ENCODE results near the gene PLD1. TPM values are rescaled to one million over a fixed set of nuclear protein-coding genes. Genes with fewer than 3 reads are reported as not detected.

The PLD1 gene
- total RNA-seq, 4 donors from 2014 or later, result 30.9 to 67.9 (median 56.0) TPM

DNA sequence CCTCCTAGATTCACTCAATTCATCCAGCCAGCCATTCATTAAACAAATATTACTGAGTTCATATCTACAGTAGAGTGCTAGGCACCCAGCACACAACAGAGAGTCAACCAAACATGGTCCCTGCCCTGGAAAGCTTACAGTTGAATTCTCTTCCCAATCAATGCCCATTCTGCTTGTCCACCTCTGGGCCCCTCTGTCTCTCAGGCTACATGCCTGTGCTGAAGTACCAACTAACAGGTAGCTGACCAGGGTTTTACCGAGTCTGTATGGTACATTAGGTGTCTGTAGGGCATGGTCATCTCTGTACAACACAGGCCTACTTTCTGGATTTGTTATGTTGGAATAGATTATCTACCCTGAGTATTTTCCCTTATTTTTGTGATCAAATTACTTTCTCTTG, 23.3 kb downstream of the PLD1 start:
- Histone ChIP-seq H3K4me3 (no peak overlapping the region), H3K4me1 (peaks cover 31 to 78% (median 33%) of the 10 kb centered on the region in 3 donors), H3K36me3 (no peaks in the 10 kb centered on the region), H3K27ac (peak overlapping the region in 2 of 4 donors; percentile 87 to 92), H3K27me3 (no peaks in the 10 kb centered on the region), H3K9me3 (no peaks in the 10 kb centered on the region)
- no peak for DNase-seq
- intact Hi-C loops (cut with DNase I), result no loop called here
- 83 to 100% methylated on average over 1 of the region's 1 CpG for WGBS, 2 donors
- no peak for TF ChIP-seq POLR2A (IDR thresholded peaks at IDR 0.05)
- TF ChIP-seq, protein P1, sequence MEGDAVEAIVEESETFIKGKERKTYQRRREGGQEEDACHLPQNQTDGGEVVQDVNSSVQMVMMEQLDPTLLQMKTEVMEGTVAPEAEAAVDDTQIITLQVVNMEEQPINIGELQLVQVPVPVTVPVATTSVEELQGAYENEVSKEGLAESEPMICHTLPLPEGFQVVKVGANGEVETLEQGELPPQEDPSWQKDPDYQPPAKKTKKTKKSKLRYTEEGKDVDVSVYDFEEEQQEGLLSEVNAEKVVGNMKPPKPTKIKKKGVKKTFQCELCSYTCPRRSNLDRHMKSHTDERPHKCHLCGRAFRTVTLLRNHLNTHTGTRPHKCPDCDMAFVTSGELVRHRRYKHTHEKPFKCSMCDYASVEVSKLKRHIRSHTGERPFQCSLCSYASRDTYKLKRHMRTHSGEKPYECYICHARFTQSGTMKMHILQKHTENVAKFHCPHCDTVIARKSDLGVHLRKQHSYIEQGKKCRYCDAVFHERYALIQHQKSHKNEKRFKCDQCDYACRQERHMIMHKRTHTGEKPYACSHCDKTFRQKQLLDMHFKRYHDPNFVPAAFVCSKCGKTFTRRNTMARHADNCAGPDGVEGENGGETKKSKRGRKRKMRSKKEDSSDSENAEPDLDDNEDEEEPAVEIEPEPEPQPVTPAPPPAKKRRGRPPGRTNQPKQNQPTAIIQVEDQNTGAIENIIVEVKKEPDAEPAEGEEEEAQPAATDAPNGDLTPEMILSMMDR (IDR thresholded peaks at IDR 0.05), result no peak

DNA sequence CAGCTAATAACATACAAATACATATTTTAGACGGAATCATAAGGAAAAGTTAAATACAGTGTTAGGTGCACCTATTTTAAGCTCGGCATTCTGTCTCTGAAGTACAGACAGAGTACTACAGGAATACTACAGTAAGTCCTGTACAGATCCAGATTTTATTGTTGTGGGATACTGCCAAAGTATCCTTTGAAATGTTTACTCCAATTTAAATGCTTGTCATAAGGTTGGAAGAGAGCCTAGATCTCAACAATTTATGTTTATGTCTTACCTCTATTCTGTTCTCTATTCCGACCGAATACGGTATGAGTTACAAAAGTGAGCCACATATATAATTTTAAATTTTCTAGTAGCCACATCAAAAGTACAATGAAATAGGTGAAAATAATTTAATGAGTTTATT, 25.3 kb downstream of the PLD1 start:
- TF ChIP-seq POLR2A (IDR thresholded peaks at IDR 0.05), result no peak
- intact Hi-C loops (cut with DNase I), result no loop called here
- Histone ChIP-seq H3K27me3 (no peaks in the 10 kb centered on the region), H3K9me3 (no peaks in the 10 kb centered on the region), H3K4me3 (no peak overlapping the region), H3K36me3 (no peaks in the 10 kb centered on the region), H3K27ac (peak overlapping the region in 1 of 4 donors; percentile 3), H3K4me1 (peaks cover 12 to 62% (median 13%) of the 10 kb centered on the region in 3 donors)
- DNase-seq, result no peak
- WGBS, 2 donors, result 79 to 89% methylated on average over 5 of the region's 5 CpGs

DNA sequence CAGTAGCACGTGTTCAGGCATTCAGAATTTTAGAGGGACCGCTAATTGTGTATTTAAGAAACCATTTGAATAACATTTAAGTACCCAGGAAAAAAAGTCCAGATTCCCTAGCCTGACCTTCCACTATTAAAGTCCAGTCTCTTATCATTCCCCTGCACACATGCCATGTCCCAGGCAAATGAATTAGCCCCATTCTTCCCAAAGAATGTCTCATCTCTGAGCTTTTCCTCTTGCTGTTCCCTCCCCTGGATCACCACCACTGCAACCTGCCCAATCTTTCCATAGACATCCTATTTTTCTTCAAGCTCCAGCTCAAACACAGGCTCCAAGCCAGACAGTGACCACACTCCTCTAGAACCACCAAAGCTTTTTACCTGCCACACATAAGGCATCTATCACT, 25.9 kb downstream of the PLD1 start:
- DNase-seq, result no peak
- peaks cover 7 to 57% (median 7%) of the 10 kb centered on the region in 3 donors for H3K4me1 ChIP-seq
- H3K36me3 ChIP-seq, result no peaks in the 10 kb centered on the region
- 78 to 84% methylated on average over 2 of the region's 2 CpGs for WGBS, 2 donors
- intact Hi-C loops (cut with DNase I), result no loop called here
- H3K27me3 ChIP-seq, result no peaks in the 10 kb centered on the region
- no peak overlapping the region for H3K4me3 ChIP-seq
- no peaks in the 10 kb centered on the region for H3K9me3 ChIP-seq
- no peak for TF ChIP-seq POLR2A (IDR thresholded peaks at IDR 0.05)
- TF ChIP-seq, protein P1 (IDR thresholded peaks at IDR 0.05), result no peak
- peak overlapping the region in 2 of 4 donors; percentile 3 to 6 for H3K27ac ChIP-seq

DNA sequence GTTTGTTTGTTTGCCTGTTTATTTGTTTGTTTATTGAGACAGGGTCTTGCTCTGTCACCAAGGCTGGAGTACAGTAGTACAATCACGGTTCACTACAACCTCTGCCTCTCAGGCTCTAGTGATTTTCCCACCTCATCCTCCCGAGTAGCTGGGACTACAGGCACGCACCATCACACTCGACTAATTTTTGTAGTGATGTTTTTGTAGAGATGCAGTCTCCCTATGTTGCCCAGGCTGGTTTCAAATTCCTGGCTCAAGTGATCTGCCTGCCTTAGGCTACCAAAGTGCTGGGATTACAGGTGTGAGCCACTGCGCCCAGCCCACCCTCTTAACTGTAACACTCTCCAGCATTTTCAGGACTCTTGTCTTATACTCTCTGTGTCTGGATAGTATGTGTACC, 26.7 kb downstream of the PLD1 start:
- TF ChIP-seq, protein P1 (IDR thresholded peaks at IDR 0.05), result no peak
- no peaks in the 10 kb centered on the region for H3K36me3 ChIP-seq
- H3K27ac ChIP-seq, result no peak overlapping the region
- no peak overlapping the region for H3K4me3 ChIP-seq
- H3K4me1 ChIP-seq, result peaks cover 0 to 49% (median 0%) of the 10 kb centered on the region in 3 donors
- 70 to 76% methylated on average over 5 of the region's 5 CpGs for WGBS, 2 donors
- intact Hi-C loops (cut with DNase I), result no loop called here
- no peaks in the 10 kb centered on the region for H3K27me3 ChIP-seq
- no peaks in the 10 kb centered on the region for H3K9me3 ChIP-seq
- DNase-seq, result no peak

DNA sequence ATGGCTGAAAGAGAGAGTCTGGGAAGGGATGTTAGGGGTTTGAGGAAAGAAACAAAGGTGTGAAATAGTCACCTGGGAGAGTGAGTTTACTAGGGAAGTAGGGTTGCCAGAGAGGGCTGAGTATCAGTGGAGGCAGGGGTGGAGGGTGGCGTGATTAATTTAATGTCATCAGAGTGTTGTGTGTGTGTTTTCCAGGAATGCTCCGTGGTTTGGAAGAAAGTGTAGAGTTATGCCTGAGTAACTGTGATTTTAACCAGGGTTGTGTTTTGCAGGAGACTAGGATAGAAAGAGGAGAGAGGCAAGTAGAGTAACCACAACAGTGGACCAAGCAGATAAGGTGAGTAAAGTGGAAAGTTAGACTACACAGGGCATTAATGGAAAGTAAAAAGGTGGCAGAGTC, 27.2 kb downstream of the PLD1 start:
- H3K4me3 ChIP-seq, result no peak overlapping the region
- no peak for DNase-seq
- no peak overlapping the region for H3K27ac ChIP-seq
- intact Hi-C loops (cut with DNase I), result no loop called here
- no peaks in the 10 kb centered on the region for H3K9me3 ChIP-seq
- 55 to 67% methylated on average over 2 of the region's 2 CpGs for WGBS, 2 donors
- no peaks in the 10 kb centered on the region for H3K27me3 ChIP-seq
- no peaks in the 10 kb centered on the region for H3K36me3 ChIP-seq
- no peak for TF ChIP-seq POLR2A (IDR thresholded peaks at IDR 0.05)
- TF ChIP-seq, protein P1 (IDR thresholded peaks at IDR 0.05), result no peak
- peaks cover 0 to 44% (median 0%) of the 10 kb centered on the region in 3 donors for H3K4me1 ChIP-seq

DNA sequence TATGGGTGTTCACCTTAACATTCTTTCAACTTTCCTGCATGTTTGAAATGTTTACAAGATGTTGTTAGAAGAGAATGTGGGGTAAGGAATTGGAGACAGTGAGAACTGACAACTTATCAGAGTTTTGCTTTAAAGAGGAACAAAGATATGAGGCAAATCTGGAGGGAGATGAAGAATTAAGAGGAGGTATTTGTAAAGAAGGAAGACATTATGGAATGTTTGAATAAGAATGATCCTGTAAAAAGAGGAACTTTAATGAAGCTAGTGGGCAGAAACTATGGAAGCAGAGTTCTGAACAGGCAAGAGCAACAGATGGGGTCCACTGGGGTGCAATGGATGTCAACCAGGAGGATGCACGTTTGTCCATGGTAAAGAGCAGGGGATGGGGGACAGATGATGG, 27.7 kb downstream of the PLD1 start:
- no peak for TF ChIP-seq POLR2A (IDR thresholded peaks at IDR 0.05)
- TF ChIP-seq, protein P1 (IDR thresholded peaks at IDR 0.05), result no peak
- no peak overlapping the region for H3K4me3 ChIP-seq
- no peaks in the 10 kb centered on the region for H3K27me3 ChIP-seq
- WGBS, 2 donors, result 32 to 75% methylated on average over 1 of the region's 1 CpG
- H3K36me3 ChIP-seq, result no peaks in the 10 kb centered on the region
- intact Hi-C loops (cut with DNase I), result no loop called here
- DNase-seq, result no peak
- no peaks in the 10 kb centered on the region for H3K9me3 ChIP-seq
- peaks cover 0 to 41% (median under 1%) of the 10 kb centered on the region in 3 donors for H3K4me1 ChIP-seq
- no peak overlapping the region for H3K27ac ChIP-seq

Measured in esophagus squamous epithelium (tissue), 5 donors.